IMR-90 (cell line): ENCODE results near the gene PIR. TPM values are rescaled to one million over a fixed set of nuclear protein-coding genes. Genes with fewer than 3 reads are reported as not detected.
A peak's percentile ranks its signal among the peaks of the same experiment; 100 is the strongest.

Source experiments
- ATAC-seq: fragments of 200-7000 bp; cut with Tn5 transposase; 2 replicates; pipeline ENCODE4 v1.9.1; 2020; ENCODE audit warnings: low read depth, mild to moderate bottlenecking, moderate library complexity
- Bru-seq: library from RNA; stranded (reverse); fragments of 400-500 nt; gene quantifications from one replicate; lab custom pipeline; 2021; lab: Mats Ljungman, UMichigan
- BruChase-seq, 2 experiments: library from RNA; stranded (reverse); fragments of 400-500 nt; gene quantifications; one replicate each; lab custom pipeline; 2021; lab: Mats Ljungman, UMichigan
- BruUV-seq: library from RNA; stranded (reverse); fragments of 400-500 nt; replicated peaks from 2 replicates; lab custom pipeline; 2021; lab: Mats Ljungman, UMichigan
- CTCF ChIA-PET: fragments of 300-600 bp; formaldehyde crosslinking; extraction: SDS; loops from one replicate; lab custom pipeline; 2021; ENCODE audit warnings: antibody characterized with exemption; lab: Yijun Ruan, JAX
- POLR2A ChIA-PET: fragments of 300-600 bp; sonication (Branson Sonifier 250); formaldehyde crosslinking; loops from one replicate; lab custom pipeline; 2022; ENCODE audit warnings: antibody characterized with exemption; ENCODE audit not compliant: unreplicated experiment; lab: Charles Lee
- DNase-seq: peaks from one replicate; pipeline ENCODE4 v3.0.0; 2013
- H2AFZ ChIP-seq: replicated peaks from 2 replicates; pipeline ENCODE3; 2013; ENCODE audit warnings: low read length, mild to moderate bottlenecking; ENCODE audit not compliant: poor library complexity
- H2AK5ac ChIP-seq: 2 replicates; pipeline ENCODE4 v1.6.1; 2013; ENCODE audit warnings: low read depth, low read length, inconsistent platforms
- H2AK9ac ChIP-seq: replicated peaks from 2 replicates; pipeline ENCODE3; 2013; ENCODE audit warnings: mild to moderate bottlenecking, low read depth, low read length, moderate library complexity; ENCODE audit not compliant: poor library complexity
- H2BK120ac ChIP-seq: 2 replicates; pipeline ENCODE4 v1.6.1; 2013; ENCODE audit warnings: low read depth, low read length, inconsistent platforms
- H2BK15ac ChIP-seq: 3 replicates; pipeline ENCODE4 v1.6.1; 2013; ENCODE audit warnings: low read depth, low read length, inconsistent platforms
- H2BK20ac ChIP-seq: 2 replicates; pipeline ENCODE4 v1.6.1; 2013; ENCODE audit warnings: low read depth, mild to moderate bottlenecking, inconsistent platforms, low read length, moderate library complexity
- H2BK5ac ChIP-seq: 2 replicates; pipeline ENCODE4 v1.6.1; 2013; ENCODE audit warnings: mild to moderate bottlenecking, low read depth, low read length, inconsistent platforms; ENCODE audit not compliant: poor library complexity, severe bottlenecking
- H3K14ac ChIP-seq: replicated peaks from 2 replicates; pipeline ENCODE4 v1.6.1; 2013; ENCODE audit warnings: low read depth, low read length, inconsistent platforms
- H3K18ac ChIP-seq: 2 replicates; pipeline ENCODE4 v1.6.1; 2013; ENCODE audit warnings: low read depth, low read length, control low read depth
- H3K23ac ChIP-seq: 2 replicates; pipeline ENCODE4 v1.6.1; 2013; ENCODE audit warnings: low read depth, low read length, inconsistent platforms
- H3K27ac ChIP-seq: 2 replicates; pipeline ENCODE4 v1.5.1; 2013; ENCODE audit warnings: mild to moderate bottlenecking, control low read depth, low read length; ENCODE audit not compliant: insufficient read depth
- H3K27me3 ChIP-seq: 2 replicates; pipeline ENCODE4 v1.6.1; 2013; ENCODE audit warnings: low read length; ENCODE audit not compliant: control insufficient read depth, insufficient read depth
- H3K36me3 ChIP-seq: 2 replicates; pipeline ENCODE4 v1.6.1; 2013; ENCODE audit warnings: low read length, mixed read lengths; ENCODE audit not compliant: control insufficient read depth, insufficient read depth
- H3K4ac ChIP-seq: 2 replicates; pipeline ENCODE4 v1.6.1; 2013; ENCODE audit warnings: low read depth, low read length, inconsistent platforms
- H3K4me1 ChIP-seq: 2 replicates; pipeline ENCODE4 v1.6.1; 2013; ENCODE audit warnings: low read length, mixed read lengths; ENCODE audit not compliant: control insufficient read depth, insufficient read depth
- H3K4me2 ChIP-seq: 2 replicates; pipeline ENCODE4 v1.6.1; 2013; ENCODE audit warnings: low read depth, mild to moderate bottlenecking, control low read depth, low read length, moderate library complexity
- H3K4me3 ChIP-seq: 2 replicates; pipeline ENCODE4 v1.5.1; 2013; ENCODE audit warnings: low read depth, mild to moderate bottlenecking, control low read depth, low read length, moderate library complexity; ENCODE audit not compliant: insufficient read depth
- H3K56ac ChIP-seq: 2 replicates; pipeline ENCODE4 v1.6.1; 2013; ENCODE audit warnings: low read length, inconsistent platforms; ENCODE audit not compliant: insufficient read depth; ENCODE audit errors: extremely low read depth
- H3K79me1 ChIP-seq, 2 experiments: 2 replicates each; pipeline ENCODE4 v1.6.1; 2013; ENCODE audit warnings: low read length in 2 of 2, inconsistent platforms in 1 of 2, low read depth in 1 of 2
- H3K9ac ChIP-seq: 2 replicates; pipeline ENCODE4 v1.6.1; 2013; ENCODE audit warnings: low read depth, low read length, control low read depth
- H3K9me1 ChIP-seq: 2 replicates; pipeline ENCODE4 v1.6.1; 2013; ENCODE audit warnings: low read length, inconsistent platforms; ENCODE audit not compliant: insufficient read depth
- H3K9me3 ChIP-seq: 2 replicates; pipeline ENCODE4 v1.6.1; 2013; ENCODE audit warnings: low read length; ENCODE audit not compliant: control insufficient read depth, insufficient read depth
- H4K20me1 ChIP-seq: 2 replicates; pipeline ENCODE4 v1.6.1; 2013; ENCODE audit warnings: low read length, inconsistent platforms; ENCODE audit not compliant: insufficient read depth
- H4K5ac ChIP-seq: 2 replicates; pipeline ENCODE4 v1.6.1; 2013; ENCODE audit warnings: mild to moderate bottlenecking, low read depth, low read length, control low read depth
- H4K8ac ChIP-seq, 2 experiments: 2 replicates each; pipeline ENCODE4 v1.6.1; 2013; ENCODE audit warnings: low read depth in 2 of 2, low read length in 2 of 2, control low read depth in 1 of 2, inconsistent platforms in 1 of 2
- H4K91ac ChIP-seq: 2 replicates; pipeline ENCODE4 v1.6.1; 2013; ENCODE audit warnings: low read depth, low read length, inconsistent platforms; ENCODE audit not compliant: insufficient read depth
- BHLHE40 ChIP-seq: fragments of 150-350 bp; IDR thresholded peaks from 2 replicates; pipeline ENCODE4 v1.6.1; 2016; ENCODE audit warnings: mild to moderate bottlenecking, low read depth, low read length
- CEBPB ChIP-seq: IDR thresholded peaks from 2 replicates; pipeline ENCODE4 v1.6.1; 2012; ENCODE audit warnings: low read depth, low read length, improper control_type of control experiment
- CHD1 ChIP-seq: IDR thresholded peaks from 2 replicates; pipeline ENCODE4 v1.6.1; 2012; ENCODE audit warnings: low read depth, low read length, improper control_type of control experiment
- FOS ChIP-seq: fragments of 150-350 bp; IDR thresholded peaks from 2 replicates; pipeline ENCODE4 v1.6.1; 2016; ENCODE audit warnings: low read depth, low read length
- MAZ ChIP-seq: IDR thresholded peaks from 2 replicates; pipeline ENCODE4 v1.6.1; 2012; ENCODE audit warnings: low read depth, mild to moderate bottlenecking, low read length, improper control_type of control experiment, moderate library complexity, borderline replicate concordance
- NFE2L2 ChIP-seq: fragments of 150-350 bp; IDR thresholded peaks from 2 replicates; pipeline ENCODE4 v1.6.1; 2016; ENCODE audit warnings: low read depth, mild to moderate bottlenecking, low read length
- RAD21 ChIP-seq: IDR thresholded peaks from 2 replicates; pipeline ENCODE4 v1.6.1; 2012; ENCODE audit warnings: low read length, improper control_type of control experiment
- RCOR1 ChIP-seq: IDR thresholded peaks from 2 replicates; pipeline ENCODE4 v1.6.1; 2012; ENCODE audit warnings: mild to moderate bottlenecking, low read length, improper control_type of control experiment; ENCODE audit not compliant: insufficient replicate concordance
- RFX5 ChIP-seq: IDR thresholded peaks from 2 replicates; pipeline ENCODE4 v1.8.0; 2012; ENCODE audit warnings: low read depth, mild to moderate bottlenecking, low read length, moderate library complexity
- SMC3 ChIP-seq: fragments of 150-350 bp; IDR thresholded peaks from 2 replicates; pipeline ENCODE4 v1.6.1; 2016; ENCODE audit warnings: low read depth, mild to moderate bottlenecking, antibody characterized with exemption, low read length, moderate library complexity
- USF2 ChIP-seq: fragments of 150-350 bp; IDR thresholded peaks from 2 replicates; pipeline ENCODE4 v1.6.1; 2017; ENCODE audit warnings: mild to moderate bottlenecking, antibody characterized with exemption, low read length, low read depth
- WGBS, 2 experiments: methylation state at CpG; one replicate each; pipeline versions ENCODE4 v1.1.5 to v1.1.7; 2013; ENCODE audit warnings: missing lambda C conversion rate in 2 of 2; ENCODE audit not compliant: insufficient read length in 1 of 2; ENCODE audit errors: extremely low coverage in 2 of 2; 5-methylcytosine and 5-hydroxymethylcytosine counted together
- dilution Hi-C: fragments of 300-500 bp; cut with HindIII; formaldehyde crosslinking; loops from one replicate; pipeline ENCODE4 v1.14.3; 2018; ENCODE audit warnings: low sequenced_read_pairs; ENCODE audit not compliant: unreplicated experiment
- in situ Hi-C: fragments of 300-500 bp; cut with MboI; formaldehyde crosslinking; loops from 3 replicates; pipeline ENCODE4 v1.14.3; 2019; ENCODE audit warnings: low sequenced_read_pairs, inconsistent platforms, mixed read lengths
- intact Hi-C: fragments of 100-400 bp; cut with micrococcal nuclease; formaldehyde crosslinking; loops from 2 replicates; pipeline ENCODE4 v1.10.0; 2022
- long read RNA-seq: library from polyadenylated mRNA; unstranded; transcript quantifications from one replicate; pipeline ENCODE4 v2.0.0, GENCODE V29; 2021; ENCODE audit not compliant: unreplicated experiment
- polyA plus RNA-seq, 3 experiments: library from polyadenylated mRNA; depleted of rRNA; stranded (reverse); fragments of >200 nt; gene quantifications; 2 replicates each; pipeline ENCODE4 v1.2.3, GENCODE V29; 2012; ENCODE audit warnings: low replicate concordance in 1 of 3
- total RNA-seq: library from RNA; depleted of rRNA; stranded (reverse); fragments of >200 nt; gene quantifications from 2 replicates; pipeline ENCODE4 v1.2.3, GENCODE V29; 2012; rRNA removed
- TF ChIP-seq, protein P1 (sequence below): conservative IDR thresholded peaks from 2 replicates; pipeline ENCODE4 v1.5.1; 2012; ENCODE audit warnings: mild to moderate bottlenecking, low read depth, low read length, improper control_type of control experiment

PIR gene
- total RNA-seq (5.7 and 5.8 TPM in 2 replicates), polyA plus RNA-seq (2012; rRNA removed) (7.3 and 8.7 TPM in 2 replicates), Bru-seq, nascent RNA (percentile 62 among the genes with signal in this experiment), BruChase-seq, experiment 1, labeled RNA remaining after a 6-hour chase (percentile 59 among the genes with signal in this experiment), BruChase-seq, experiment 2, labeled RNA remaining after a 2-hour chase (percentile 55 among the genes with signal in this experiment)
- 3.8 and 7.4 TPM in 2 replicates for polyA plus RNA-seq (2012; cell fraction: cytosol; rRNA removed)
- 1.8 and 6.8 TPM in 2 replicates for polyA plus RNA-seq (2012; cell fraction: nucleus; rRNA removed; ENCODE audit: low replicate concordance)
- long read RNA-seq, transcript PIR-201 (10 exons, 1,282 nt): major isoform, 8 of 14 reads
- long read RNA-seq, partial matches to known transcripts: 2 of 14 reads
- long read RNA-seq, other reads (novel, unspliced or antisense): 2 of 14 reads

DNA sequence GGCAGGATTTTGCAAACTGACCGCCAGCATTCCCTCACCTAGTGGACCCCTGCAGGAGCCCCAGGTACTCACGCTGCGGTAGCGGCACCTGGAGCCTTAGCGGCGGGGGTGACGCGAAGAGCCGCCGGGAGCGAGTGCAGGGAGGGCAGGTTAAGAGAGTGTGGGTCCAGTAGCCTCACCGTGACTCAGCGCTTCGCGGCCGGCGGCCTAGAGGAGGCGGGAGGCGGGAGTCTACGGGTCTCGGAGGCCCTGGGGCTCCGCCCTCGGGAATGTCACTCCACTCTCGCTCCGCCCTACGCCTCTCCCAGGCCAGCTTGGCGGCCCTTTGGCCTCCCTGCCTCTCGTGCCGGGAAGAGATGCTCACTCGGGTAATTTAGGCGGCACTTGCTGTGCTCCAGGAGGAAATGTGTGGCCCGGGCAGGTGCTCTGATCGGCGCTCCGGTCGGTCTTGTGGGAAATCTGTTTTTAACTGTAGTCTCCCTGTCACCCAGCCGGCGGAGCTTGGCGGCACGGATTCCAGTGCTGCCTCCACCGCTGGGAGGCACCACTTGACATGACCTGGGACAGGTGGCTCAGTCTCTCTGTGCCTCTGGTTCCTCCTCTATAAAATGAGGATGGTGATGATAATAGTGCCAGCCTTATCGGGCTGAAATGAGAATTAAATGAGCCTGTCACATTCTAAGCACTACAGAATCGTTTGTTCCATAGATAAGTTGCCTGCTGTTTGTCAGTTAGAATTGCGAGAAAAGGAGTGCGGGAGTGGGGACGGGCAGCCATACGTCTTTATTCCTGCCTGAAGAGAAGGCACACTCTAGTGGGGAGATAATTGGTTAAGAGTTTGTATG is at the start of gene PIR:
PIR (minus strand) TSS at position 216 of the 845 bp plus-strand sequence. CDS start 2,076 bp downstream, outside the sequence.
- Histone ChIP-seq H3K4ac (peak within 1 kb of the TSS; percentile 38), H4K91ac (peak within 1 kb of the TSS; percentile 53), H2AFZ (peak within 1 kb of the TSS; percentile 90), H2AK9ac (peak within 1 kb of the TSS; percentile 38), H4K5ac (peak within 1 kb of the TSS; percentile 41), H2BK15ac (peak within 1 kb of the TSS; percentile 32; the same call in 2 of the 3 replicates), H3K18ac (peak within 1 kb of the TSS; percentile 47), H3K27me3 (no peaks in the 10 kb centered on the region), H3K4me2 (peak within 1 kb of the TSS; percentile 79), H3K9ac (peak within 1 kb of the TSS; percentile 61), H3K9me1 (no peaks in the 10 kb centered on the region), H2AK5ac (no peak within 1 kb of the TSS), H3K27ac (peak within 1 kb of the TSS; percentile 63; the same call in 1 of the 2 replicates), H3K56ac (peak within 1 kb of the TSS; percentile 9; the same call in 1 of the 2 replicates), H3K9me3 (no peaks in the 10 kb centered on the region), H3K4me3 (peak within 1 kb of the TSS; percentile 60), H2BK20ac (peak within 1 kb of the TSS; percentile 57), H3K79me1 (peaks cover 2 to 5% of the 10 kb centered on the region in 2 experiments; a peak in 3 of 4 replicates), H3K23ac (peak within 1 kb of the TSS; percentile 56), H4K20me1 (no peaks in the 10 kb centered on the region), H3K4me1 (no peaks in the 10 kb centered on the region), H3K36me3 (peaks cover 3% of the 10 kb centered on the region; the same call in 1 of the 2 replicates), H3K14ac (peak within 1 kb of the TSS; percentile 38), H2BK5ac (peak within 1 kb of the TSS; percentile 18), H2BK120ac (peak within 1 kb of the TSS; percentile 79), H4K8ac (peak within 1 kb of the TSS; percentile 25 to 74)
- BruUV-seq: no TSS peak
- dilution Hi-C loops (no loop called here), in situ Hi-C loops (loop anchor here (25.0 kb wide), 1 partner anchor 1194 kb away; no protein-coding TSS in a partner anchor), intact Hi-C loops (loop anchor here (10.0 kb wide), 1 partner anchor 181 kb away; no protein-coding TSS in a partner anchor)
- ATAC-seq: peak; percentile 99
- ChIA-PET POLR2A (interaction anchor here (0.6 kb wide), 1 partner anchor 18 kb away, joined by 3 read pairs; no protein-coding TSS in a partner anchor), CTCF (no interaction called here)
- WGBS, 2 experiments: 20% methylated on average over 10 of the region's 47 CpGs; no CpG with 5 or more reads in 1 of the 2 experiments
- DNase-seq: peak; percentile 80
- TF ChIP-seq MAZ: peak; percentile 53; the same call in 1 of the 2 replicates
- 0 out of 2 replicates have a peak, but pooled peaks have one; percentile 3 for TF ChIP-seq USF2
- TF ChIP-seq, protein P1, sequence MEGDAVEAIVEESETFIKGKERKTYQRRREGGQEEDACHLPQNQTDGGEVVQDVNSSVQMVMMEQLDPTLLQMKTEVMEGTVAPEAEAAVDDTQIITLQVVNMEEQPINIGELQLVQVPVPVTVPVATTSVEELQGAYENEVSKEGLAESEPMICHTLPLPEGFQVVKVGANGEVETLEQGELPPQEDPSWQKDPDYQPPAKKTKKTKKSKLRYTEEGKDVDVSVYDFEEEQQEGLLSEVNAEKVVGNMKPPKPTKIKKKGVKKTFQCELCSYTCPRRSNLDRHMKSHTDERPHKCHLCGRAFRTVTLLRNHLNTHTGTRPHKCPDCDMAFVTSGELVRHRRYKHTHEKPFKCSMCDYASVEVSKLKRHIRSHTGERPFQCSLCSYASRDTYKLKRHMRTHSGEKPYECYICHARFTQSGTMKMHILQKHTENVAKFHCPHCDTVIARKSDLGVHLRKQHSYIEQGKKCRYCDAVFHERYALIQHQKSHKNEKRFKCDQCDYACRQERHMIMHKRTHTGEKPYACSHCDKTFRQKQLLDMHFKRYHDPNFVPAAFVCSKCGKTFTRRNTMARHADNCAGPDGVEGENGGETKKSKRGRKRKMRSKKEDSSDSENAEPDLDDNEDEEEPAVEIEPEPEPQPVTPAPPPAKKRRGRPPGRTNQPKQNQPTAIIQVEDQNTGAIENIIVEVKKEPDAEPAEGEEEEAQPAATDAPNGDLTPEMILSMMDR: 0 out of 2 replicates have a peak, but pooled peaks have one; percentile 27
- no peak for TF ChIP-seq RFX5
- TF ChIP-seq CHD1: no peak
- TF ChIP-seq SMC3: no peak
- TF ChIP-seq RCOR1: no peak
- TF ChIP-seq RAD21: no peak
- TF ChIP-seq BHLHE40: no peak
- TF ChIP-seq FOS: no peak
- TF ChIP-seq CEBPB: no peak
- TF ChIP-seq NFE2L2: peak; percentile 97
